ENCODE measurements around the gene NCOA3.
A peak's percentile ranks its signal among the peaks of the same experiment; 100 is the strongest.
"Not testable (repeated sequence)": the region's sequence is repeated elsewhere in the genome, so short reads cannot be mapped to it uniquely, and the experiment has no call there.

Gene NCOA3

DNA sequence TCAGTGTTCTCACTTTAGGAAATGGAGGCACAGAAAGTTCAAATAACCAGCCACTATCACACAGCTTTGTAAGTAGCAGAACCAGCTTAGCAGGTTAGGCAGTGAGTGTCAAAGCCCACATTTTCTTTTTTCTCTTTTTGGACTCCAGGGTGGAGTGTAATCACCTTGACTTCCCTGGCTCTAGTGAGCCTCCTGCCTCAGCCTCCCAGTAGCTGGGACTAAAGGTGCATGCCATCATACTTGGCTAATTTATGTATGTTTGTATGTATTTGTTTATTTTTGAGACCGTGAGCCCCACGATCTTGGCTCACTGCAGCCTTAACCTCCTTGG is 7.8 kb upstream of the NCOA3 start:
- Histone ChIP-seq H3K4me3 (ENCODE audit: low read length) (no peak overlapping the region), H3K36me3 (ENCODE audit: insufficient read depth, low read depth, low read length) (no peaks in the 10 kb centered on the region), H3K27me3 (ENCODE audit: insufficient read depth, low read length) (no peaks in the 10 kb centered on the region), H3K4me1 (ENCODE audit: insufficient read depth, low read length) (0 out of 2 replicates have a peak, but pooled peaks cover 6% of the 10 kb centered on the region), H3K9ac (ENCODE audit: low read depth, low read length) (no peak overlapping the region), H3K9me3 (ENCODE audit: insufficient read depth, low read depth, low read length) (no peaks in the 10 kb centered on the region), H3K27ac (ENCODE audit: low read length) (no peak overlapping the region)

DNA sequence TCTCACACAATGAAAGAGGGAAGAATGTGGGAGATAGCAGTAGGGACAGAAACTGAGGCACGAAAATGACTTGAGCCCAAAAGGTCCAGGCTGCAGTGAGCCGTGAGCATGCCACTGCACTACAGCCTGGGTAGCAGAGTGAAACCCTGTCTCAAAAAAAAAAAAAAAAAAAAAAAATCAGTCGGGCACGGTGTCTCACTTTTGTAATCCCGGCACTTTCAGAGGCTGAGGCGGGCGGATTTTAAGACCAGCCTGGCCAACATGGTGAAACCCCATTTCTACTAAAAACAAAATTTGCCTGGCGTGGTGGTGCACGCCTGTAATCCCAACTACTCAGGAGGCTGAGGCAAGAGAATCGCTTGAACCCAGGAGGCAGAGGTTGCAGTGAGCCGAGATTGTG is 7.1 kb upstream of the NCOA3 start:
- not testable (repeated sequence) for H3K9ac ChIP-seq (ENCODE audit: low read depth, low read length); H3K27me3 ChIP-seq (ENCODE audit: insufficient read depth, low read length); H3K4me1 ChIP-seq (ENCODE audit: insufficient read depth, low read length); H3K36me3 ChIP-seq (ENCODE audit: insufficient read depth, low read depth, low read length); H3K9me3 ChIP-seq (ENCODE audit: insufficient read depth, low read depth, low read length); H3K27ac ChIP-seq (ENCODE audit: low read length); H3K4me3 ChIP-seq (ENCODE audit: low read length)

DNA sequence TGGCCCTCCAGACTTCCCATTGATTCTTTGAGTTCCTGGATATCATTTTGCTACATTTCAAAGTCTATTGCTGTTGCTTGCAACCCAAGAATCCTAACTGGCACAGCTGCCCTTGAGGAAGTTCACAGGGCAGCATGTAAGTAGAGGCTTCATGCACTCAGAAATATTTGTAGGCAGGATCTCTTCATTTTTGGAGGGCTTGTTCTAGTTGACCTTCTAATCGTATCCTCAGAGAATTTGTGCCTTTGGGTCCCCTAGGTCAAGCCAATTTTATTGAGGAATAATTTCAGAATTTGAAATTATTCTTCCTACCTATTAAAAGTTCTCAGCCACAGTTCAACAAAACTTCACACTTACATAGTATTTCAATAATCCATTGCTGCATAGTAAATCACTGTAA is 5.6 kb upstream of the NCOA3 start:
- Histone ChIP-seq H3K27ac (ENCODE audit: low read length) (no peak overlapping the region), H3K36me3 (ENCODE audit: insufficient read depth, low read depth, low read length) (no peaks in the 10 kb centered on the region), H3K27me3 (ENCODE audit: insufficient read depth, low read length) (no peaks in the 10 kb centered on the region), H3K9me3 (ENCODE audit: insufficient read depth, low read depth, low read length) (no peaks in the 10 kb centered on the region), H3K4me1 (ENCODE audit: insufficient read depth, low read length) (peaks cover 9% of the 10 kb centered on the region; the same call in 1 of the 2 replicates), H3K9ac (ENCODE audit: low read depth, low read length) (no peak overlapping the region), H3K4me3 (ENCODE audit: low read length) (no peak overlapping the region)

DNA sequence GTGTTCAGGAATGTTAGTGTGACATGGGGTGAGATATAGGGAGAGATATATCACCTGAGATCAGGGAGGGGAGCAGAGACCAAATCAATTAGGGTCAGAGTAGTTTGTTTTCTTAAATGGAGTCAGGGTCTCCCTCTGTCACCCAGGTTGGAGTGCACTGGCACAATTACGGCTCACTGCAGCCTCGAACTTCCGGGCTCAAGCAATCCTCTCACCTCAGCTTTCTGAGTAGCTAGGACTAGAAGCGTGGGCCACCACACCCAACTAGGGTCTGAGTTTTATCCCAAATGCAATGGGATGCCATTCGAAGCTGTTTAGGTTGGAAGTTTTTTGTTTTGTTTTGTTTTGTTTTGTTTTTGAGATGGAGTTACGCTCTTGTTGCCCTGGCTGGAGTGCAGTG is 3.1 kb upstream of the NCOA3 start:
- no peaks in the 10 kb centered on the region for H3K27me3 ChIP-seq (ENCODE audit: insufficient read depth, low read length)
- H3K27ac ChIP-seq (ENCODE audit: low read length) = no peak overlapping the region
- peaks cover 12% of the 10 kb centered on the region; the same call in 1 of the 2 replicates for H3K4me1 ChIP-seq (ENCODE audit: insufficient read depth, low read length)
- no peak overlapping the region for H3K9ac ChIP-seq (ENCODE audit: low read depth, low read length)
- H3K9me3 ChIP-seq (ENCODE audit: insufficient read depth, low read depth, low read length) = no peaks in the 10 kb centered on the region
- H3K4me3 ChIP-seq (ENCODE audit: low read length) = no peak overlapping the region
- H3K36me3 ChIP-seq (ENCODE audit: insufficient read depth, low read depth, low read length) = no peaks in the 10 kb centered on the region

GRCh38 chr20:47499053-47499452 is 2.6 kb upstream of the NCOA3 start:
- Histone ChIP-seq H3K4me1 (ENCODE audit: insufficient read depth, low read length) (peaks cover 13% of the 10 kb centered on the region; the same call in 1 of the 2 replicates), H3K36me3 (ENCODE audit: insufficient read depth, low read depth, low read length) (no peaks in the 10 kb centered on the region), H3K4me3 (ENCODE audit: low read length) (no peak overlapping the region), H3K27ac (ENCODE audit: low read length) (no peak overlapping the region), H3K9me3 (ENCODE audit: insufficient read depth, low read depth, low read length) (no peaks in the 10 kb centered on the region), H3K27me3 (ENCODE audit: insufficient read depth, low read length) (no peaks in the 10 kb centered on the region), H3K9ac (ENCODE audit: low read depth, low read length) (no peak overlapping the region)

DNA sequence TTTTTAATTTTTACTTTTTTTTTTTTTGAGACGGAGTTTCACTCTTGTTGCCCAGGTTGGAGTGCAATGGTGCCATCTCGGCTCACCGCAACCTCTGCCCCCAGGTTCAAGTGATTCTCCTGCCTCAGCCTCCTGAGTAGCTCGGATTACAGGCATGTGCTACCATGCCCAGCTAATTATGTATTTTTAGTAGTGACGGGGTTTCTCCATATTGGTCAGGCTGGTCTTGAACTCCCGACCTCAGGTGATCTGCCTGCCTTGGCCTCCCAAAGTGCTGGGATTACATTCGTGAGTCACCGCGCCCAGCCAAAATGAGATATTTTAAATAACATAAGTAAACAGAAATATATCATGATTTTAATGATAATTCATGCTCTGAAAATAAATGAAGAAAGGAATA is 1.6 kb upstream of the NCOA3 start:
- H3K27ac ChIP-seq (ENCODE audit: low read length); H3K9ac ChIP-seq (ENCODE audit: low read depth, low read length): not testable (repeated sequence)

GRCh38 chr20:47500554-47500953 is 1.1 kb upstream of the NCOA3 start:
- peaks cover 13% of the 10 kb centered on the region; the same call in 1 of the 2 replicates for H3K4me1 ChIP-seq (ENCODE audit: insufficient read depth, low read length)
- peak overlapping the region; percentile 84 for H3K4me3 ChIP-seq (ENCODE audit: low read length)
- H3K9me3 ChIP-seq (ENCODE audit: insufficient read depth, low read depth, low read length) = no peaks in the 10 kb centered on the region
- no peak overlapping the region for H3K9ac ChIP-seq (ENCODE audit: low read depth, low read length)
- no peaks in the 10 kb centered on the region for H3K36me3 ChIP-seq (ENCODE audit: insufficient read depth, low read depth, low read length)
- H3K27ac ChIP-seq (ENCODE audit: low read length) = no peak overlapping the region
- H3K27me3 ChIP-seq (ENCODE audit: insufficient read depth, low read length) = no peaks in the 10 kb centered on the region

More for the DNA sequence above, 1.6 kb upstream of the NCOA3 start:
- not testable (repeated sequence) for H3K36me3 ChIP-seq (ENCODE audit: insufficient read depth, low read depth, low read length); H3K4me3 ChIP-seq (ENCODE audit: low read length); H3K9me3 ChIP-seq (ENCODE audit: insufficient read depth, low read depth, low read length); H3K27me3 ChIP-seq (ENCODE audit: insufficient read depth, low read length)
- H3K4me1 ChIP-seq (ENCODE audit: insufficient read depth, low read length) = peaks cover 13% of the 10 kb centered on the region; the same call in 1 of the 2 replicates

DNA sequence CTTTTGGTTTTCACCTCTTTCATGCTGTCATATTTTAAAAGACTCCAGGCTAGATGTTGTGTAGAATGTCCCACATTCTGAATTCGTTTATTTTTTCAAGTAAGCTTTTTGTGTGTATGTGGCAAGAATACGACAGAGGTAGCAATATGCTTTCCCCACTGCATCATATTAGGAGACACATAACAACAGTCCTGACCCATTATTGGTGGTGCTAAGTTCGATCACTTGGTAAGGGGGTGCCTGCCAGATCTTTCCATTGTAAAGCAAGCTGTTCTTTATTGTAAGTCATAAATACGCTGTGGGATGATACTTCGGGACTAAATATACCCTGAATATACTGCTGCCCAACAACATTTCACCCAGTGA is 588 bp upstream of the NCOA3 start:
- Histone ChIP-seq H3K9me3 (ENCODE audit: insufficient read depth, low read depth, low read length) (no peaks in the 10 kb centered on the region), H3K36me3 (ENCODE audit: insufficient read depth, low read depth, low read length) (no peaks in the 10 kb centered on the region), H3K9ac (ENCODE audit: low read depth, low read length) (peak overlapping the region; percentile 91), H3K27me3 (ENCODE audit: insufficient read depth, low read length) (no peaks in the 10 kb centered on the region), H3K27ac (ENCODE audit: low read length) (no peak overlapping the region), H3K4me1 (ENCODE audit: insufficient read depth, low read length) (peaks cover 15% of the 10 kb centered on the region; the same call in 1 of the 2 replicates), H3K4me3 (ENCODE audit: low read length) (peak overlapping the region; percentile 84)

GRCh38 chr20:47502271-47503239 is 868 bp downstream of the NCOA3 start:
- Histone ChIP-seq H3K4me1 (ENCODE audit: insufficient read depth, low read length) (peaks cover 23% of the 10 kb centered on the region; the same call in 1 of the 2 replicates), H3K36me3 (ENCODE audit: insufficient read depth, low read depth, low read length) (no peaks in the 10 kb centered on the region), H3K27me3 (ENCODE audit: insufficient read depth, low read length) (no peaks in the 10 kb centered on the region), H3K9ac (ENCODE audit: low read depth, low read length) (peak overlapping the region; percentile 82), H3K27ac (ENCODE audit: low read length) (peak overlapping the region; percentile 48), H3K4me3 (ENCODE audit: low read length) (peak overlapping the region; percentile 84), H3K9me3 (ENCODE audit: insufficient read depth, low read depth, low read length) (no peaks in the 10 kb centered on the region)

GRCh38 chr20:47503685-47504084 is 2.0 kb downstream of the NCOA3 start:
- peak overlapping the region; percentile 82; the same call in 1 of the 2 replicates for H3K9ac ChIP-seq (ENCODE audit: low read depth, low read length)
- H3K4me1 ChIP-seq (ENCODE audit: insufficient read depth, low read length) = peaks cover 33% of the 10 kb centered on the region
- H3K4me3 ChIP-seq (ENCODE audit: low read length) = peak overlapping the region; percentile 84
- H3K9me3 ChIP-seq (ENCODE audit: insufficient read depth, low read depth, low read length) = no peaks in the 10 kb centered on the region
- no peaks in the 10 kb centered on the region for H3K36me3 ChIP-seq (ENCODE audit: insufficient read depth, low read depth, low read length)
- H3K27ac ChIP-seq (ENCODE audit: low read length) = no peak overlapping the region
- H3K27me3 ChIP-seq (ENCODE audit: insufficient read depth, low read length) = no peaks in the 10 kb centered on the region

GRCh38 chr20:47506335-47506734 is 4.6 kb downstream of the NCOA3 start:
- peaks cover 33% of the 10 kb centered on the region for H3K4me1 ChIP-seq (ENCODE audit: insufficient read depth, low read length)
- H3K27ac ChIP-seq (ENCODE audit: low read length) = no peak overlapping the region
- peaks cover 7% of the 10 kb centered on the region; the same call in 1 of the 2 replicates for H3K36me3 ChIP-seq (ENCODE audit: insufficient read depth, low read depth, low read length)

DNA sequence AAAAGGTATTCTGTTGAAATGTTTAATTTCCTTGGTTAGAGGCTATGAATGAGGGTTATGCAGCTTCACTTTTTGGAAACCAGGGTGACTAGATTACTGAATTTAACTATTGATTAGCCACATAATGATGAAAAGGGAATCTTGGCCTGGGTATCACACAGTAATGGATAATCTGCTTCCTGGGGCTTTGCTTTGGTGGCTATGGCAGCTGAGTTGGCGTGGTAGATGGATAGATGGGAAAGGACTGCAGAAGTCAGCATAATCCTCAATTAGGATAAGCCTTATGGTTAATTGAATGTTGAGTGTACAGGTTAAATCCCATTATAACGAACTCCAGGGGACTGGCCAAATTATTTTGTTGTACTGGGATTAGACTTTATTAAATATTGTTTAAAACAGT is 5.2 kb downstream of the NCOA3 start:
- H3K4me1 ChIP-seq (ENCODE audit: insufficient read depth, low read length) = peaks cover 33% of the 10 kb centered on the region
- no peaks in the 10 kb centered on the region for H3K27me3 ChIP-seq (ENCODE audit: insufficient read depth, low read length)
- H3K9me3 ChIP-seq (ENCODE audit: insufficient read depth, low read depth, low read length) = no peaks in the 10 kb centered on the region
- H3K36me3 ChIP-seq (ENCODE audit: insufficient read depth, low read depth, low read length) = peaks cover 7% of the 10 kb centered on the region; the same call in 1 of the 2 replicates
- H3K27ac ChIP-seq (ENCODE audit: low read length) = no peak overlapping the region
- no peak overlapping the region for H3K4me3 ChIP-seq (ENCODE audit: low read length)
- no peak overlapping the region for H3K9ac ChIP-seq (ENCODE audit: low read depth, low read length)

More at GRCh38 chr20:47506335-47506734, 4.6 kb downstream of the NCOA3 start:
- Histone ChIP-seq H3K9me3 (ENCODE audit: insufficient read depth, low read depth, low read length) (no peaks in the 10 kb centered on the region), H3K4me3 (ENCODE audit: low read length) (no peak overlapping the region), H3K9ac (ENCODE audit: low read depth, low read length) (no peak overlapping the region; the same call in 1 of the 2 replicates), H3K27me3 (ENCODE audit: insufficient read depth, low read length) (no peaks in the 10 kb centered on the region)
